ENCODE results near the gene SPTB. TPM values are rescaled to one million over a fixed set of nuclear protein-coding genes. Genes with fewer than 3 reads are reported as not detected.

The SPTB gene
- total and polyA plus RNA-seq, 7 donors = 0.49 to 2.9 (median 1.3) TPM; not detected in 1

DNA sequence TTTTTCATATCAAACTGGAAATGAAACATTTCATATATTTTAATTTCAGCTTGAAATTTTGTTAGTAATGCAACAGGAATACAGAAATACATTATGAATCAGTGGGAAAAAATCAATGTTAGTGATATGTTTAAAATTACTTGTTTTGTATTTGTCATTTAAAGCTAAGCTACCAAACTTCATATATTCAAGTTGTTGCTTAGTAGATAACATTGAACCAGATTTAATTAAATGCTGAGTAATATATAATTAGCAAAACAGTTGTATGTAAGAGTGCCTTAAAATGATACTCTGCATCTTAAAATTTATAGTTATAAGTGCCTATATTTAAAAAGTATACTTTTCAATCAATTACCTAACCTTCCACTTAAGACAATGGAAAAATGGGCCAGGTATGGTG lies 39.5 kb upstream of the SPTB start:
- Histone ChIP-seq H3K4me1 (peaks cover 0 to 46% (median 33%) of the 10 kb centered on the region in 4 donors), H3K36me3 (peaks cover 0 to 5% (median 4%) of the 10 kb centered on the region in 4 donors), H3K4me3 (no peak overlapping the region), H3K27me3 (no peaks in the 10 kb centered on the region), H3K9me3 (no peaks in the 10 kb centered on the region), H3K27ac (no peak overlapping the region)
- TF ChIP-seq POLR2AphosphoS5 (IDR thresholded peaks at IDR 0.05) (no peak), POLR2A (IDR thresholded peaks at IDR 0.05) (no peak), EP300 (IDR thresholded peaks at IDR 0.05) (no peak)
- TF ChIP-seq, protein P1, sequence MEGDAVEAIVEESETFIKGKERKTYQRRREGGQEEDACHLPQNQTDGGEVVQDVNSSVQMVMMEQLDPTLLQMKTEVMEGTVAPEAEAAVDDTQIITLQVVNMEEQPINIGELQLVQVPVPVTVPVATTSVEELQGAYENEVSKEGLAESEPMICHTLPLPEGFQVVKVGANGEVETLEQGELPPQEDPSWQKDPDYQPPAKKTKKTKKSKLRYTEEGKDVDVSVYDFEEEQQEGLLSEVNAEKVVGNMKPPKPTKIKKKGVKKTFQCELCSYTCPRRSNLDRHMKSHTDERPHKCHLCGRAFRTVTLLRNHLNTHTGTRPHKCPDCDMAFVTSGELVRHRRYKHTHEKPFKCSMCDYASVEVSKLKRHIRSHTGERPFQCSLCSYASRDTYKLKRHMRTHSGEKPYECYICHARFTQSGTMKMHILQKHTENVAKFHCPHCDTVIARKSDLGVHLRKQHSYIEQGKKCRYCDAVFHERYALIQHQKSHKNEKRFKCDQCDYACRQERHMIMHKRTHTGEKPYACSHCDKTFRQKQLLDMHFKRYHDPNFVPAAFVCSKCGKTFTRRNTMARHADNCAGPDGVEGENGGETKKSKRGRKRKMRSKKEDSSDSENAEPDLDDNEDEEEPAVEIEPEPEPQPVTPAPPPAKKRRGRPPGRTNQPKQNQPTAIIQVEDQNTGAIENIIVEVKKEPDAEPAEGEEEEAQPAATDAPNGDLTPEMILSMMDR (IDR thresholded peaks at IDR 0.05) = no peak
- no peak for DNase-seq
- intact Hi-C loops (cut with DNase I) = loop anchor here (10.0 kb wide), 3 partner anchors 186 to 574 kb away; partner anchors contain the start of gene MAX

GRCh38 chr14:64918216-64918615 lies 38.5 kb upstream of the SPTB start:
- no peak overlapping the region for H3K27ac ChIP-seq
- 92 to 94% methylated on average over 4 of the region's 4 CpGs for WGBS, 2 donors
- no peak overlapping the region for H3K4me3 ChIP-seq
- peaks cover 0 to 46% (median 35%) of the 10 kb centered on the region in 4 donors for H3K4me1 ChIP-seq
- no peaks in the 10 kb centered on the region for H3K27me3 ChIP-seq
- TF ChIP-seq, protein P1 (IDR thresholded peaks at IDR 0.05) = no peak
- TF ChIP-seq EP300 (IDR thresholded peaks at IDR 0.05) (no peak), POLR2AphosphoS5 (IDR thresholded peaks at IDR 0.05) (no peak), POLR2A (IDR thresholded peaks at IDR 0.05) (no peak)
- no peaks in the 10 kb centered on the region for H3K36me3 ChIP-seq
- no peaks in the 10 kb centered on the region for H3K9me3 ChIP-seq
- intact Hi-C loops (cut with DNase I) = loop anchor here (10.0 kb wide), 3 partner anchors 187 to 573 kb away; partner anchors contain the start of gene MAX
- DNase-seq = no peak

DNA sequence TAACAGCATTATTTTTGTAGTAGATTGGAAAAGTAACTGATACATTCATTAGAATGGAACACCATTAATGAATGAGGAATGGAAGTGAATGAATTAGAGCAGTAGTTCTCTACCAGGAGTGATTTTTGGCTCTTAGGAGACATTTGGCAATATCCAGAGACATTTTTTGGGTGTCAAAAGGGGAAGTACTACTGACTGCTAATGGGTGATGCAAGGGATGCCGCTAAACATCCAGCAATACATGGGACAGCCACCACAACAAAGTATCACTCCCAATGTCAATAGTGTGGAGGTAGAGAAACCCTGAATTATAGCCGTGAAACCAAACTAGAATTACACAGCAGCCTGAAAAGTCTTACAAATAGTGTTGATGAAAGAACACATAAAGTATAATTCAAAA lies 36.1 kb upstream of the SPTB start:
- Histone ChIP-seq H3K27me3 (no peaks in the 10 kb centered on the region), H3K27ac (no peak overlapping the region), H3K9me3 (no peaks in the 10 kb centered on the region), H3K36me3 (no peaks in the 10 kb centered on the region), H3K4me3 (peak overlapping the region in 1 of 4 donors; percentile 93), H3K4me1 (peaks cover 0 to 46% (median 35%) of the 10 kb centered on the region in 4 donors)
- DNase-seq = no peak
- intact Hi-C loops (cut with DNase I) = loop anchor here (10.0 kb wide), 3 partner anchors 189 to 571 kb away; partner anchors contain the start of gene MAX
- WGBS, 2 donors = 90 to 93% methylated on average over 2 of the region's 2 CpGs
- TF ChIP-seq EP300 (IDR thresholded peaks at IDR 0.05) = no peak
- TF ChIP-seq, protein P1 (IDR thresholded peaks at IDR 0.05) = no peak
- no peak for TF ChIP-seq POLR2A (IDR thresholded peaks at IDR 0.05)
- TF ChIP-seq POLR2AphosphoS5 (IDR thresholded peaks at IDR 0.05) = no peak

DNA sequence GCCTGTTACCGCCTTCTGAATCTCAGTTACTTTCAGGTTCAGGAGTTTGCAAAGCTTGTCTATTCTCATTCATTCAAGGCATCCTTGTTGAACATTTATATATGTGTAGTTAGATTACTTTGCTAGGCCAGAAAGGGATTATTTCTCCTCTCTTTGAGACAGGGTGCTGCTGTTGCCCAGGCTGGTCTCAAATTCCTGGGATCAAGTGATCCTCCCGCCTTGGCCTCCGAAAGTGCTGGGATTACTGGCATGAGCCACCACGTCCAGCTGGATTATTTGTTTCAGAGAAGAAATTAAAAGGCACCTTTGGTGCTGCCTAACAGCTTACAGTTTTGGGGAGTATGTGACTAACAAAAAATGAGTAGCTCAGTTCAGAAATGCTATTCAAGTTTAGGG lies 35.3 kb upstream of the SPTB start:
- no peaks in the 10 kb centered on the region for H3K9me3 ChIP-seq
- no peaks in the 10 kb centered on the region for H3K27me3 ChIP-seq
- TF ChIP-seq POLR2A (IDR thresholded peaks at IDR 0.05) (no peak), POLR2AphosphoS5 (IDR thresholded peaks at IDR 0.05) (no peak), EP300 (IDR thresholded peaks at IDR 0.05) (no peak)
- TF ChIP-seq, protein P1 (IDR thresholded peaks at IDR 0.05) = no peak
- no peaks in the 10 kb centered on the region for H3K36me3 ChIP-seq
- peak overlapping the region; percentile 86 to 98 (median 94) for H3K27ac ChIP-seq
- intact Hi-C loops (cut with DNase I) = loop anchor here (10.0 kb wide), 3 partner anchors 190 to 570 kb away; partner anchors contain the start of gene MAX
- H3K4me3 ChIP-seq = peak overlapping the region; percentile 65 to 94 (median 92)
- DNase-seq = no peak
- H3K4me1 ChIP-seq = peaks cover 0 to 44% (median 32%) of the 10 kb centered on the region in 4 donors
- WGBS, 2 donors = 11 to 36% methylated on average over 4 of the region's 4 CpGs

Data from sigmoid colon (tissue), 7 donors.